ENCODE data around the gene ASCL1. TPM values are rescaled to one million over a fixed set of nuclear protein-coding genes. Genes with fewer than 3 reads are reported as not detected.

Gene ASCL1
- total and polyA plus RNA-seq, 9 donors: 0.06 to 3.3 (median 0.18) TPM; not detected in 2

GRCh38 chr12:102966200-102966863 lies 8.9 kb downstream of the ASCL1 start:
- Histone ChIP-seq H3K9me3 (peaks cover 0 to 12% of the 10 kb centered on the region in 2 donors), H3K4me1 (ENCODE audit: insufficient read depth) (no peaks in the 10 kb centered on the region), H3K27me3 (no peaks in the 10 kb centered on the region), H3K36me3 (no peaks in the 10 kb centered on the region), H3K4me3 (no peak overlapping the region), H3K27ac (no peak overlapping the region)
- no peak for TF ChIP-seq CTCF (IDR thresholded peaks at IDR 0.05)
- TF ChIP-seq POLR2A (IDR thresholded peaks at IDR 0.05): no peak
- TF ChIP-seq EP300 (IDR thresholded peaks at IDR 0.05): no peak
- intact Hi-C loops (cut with DNase I): no loop called here
- DNase-seq: no peak
- 24 to 46% (median 31%) methylated on average over 12 of the region's 12 CpGs for WGBS, 3 donors

GRCh38 chr12:102970780-102971179 lies 13.3 kb downstream of the ASCL1 start:
- no peak overlapping the region for H3K4me3 ChIP-seq
- no peaks in the 10 kb centered on the region for H3K9me3 ChIP-seq
- H3K4me1 ChIP-seq (ENCODE audit: insufficient read depth): no peaks in the 10 kb centered on the region
- 11 to 14% (median 11%) methylated on average over 4 of the region's 4 CpGs for WGBS, 3 donors
- DNase-seq: no peak
- no peak for TF ChIP-seq POLR2A (IDR thresholded peaks at IDR 0.05)
- no peak for TF ChIP-seq CTCF (IDR thresholded peaks at IDR 0.05)
- TF ChIP-seq EP300 (IDR thresholded peaks at IDR 0.05): no peak
- H3K27me3 ChIP-seq: no peaks in the 10 kb centered on the region
- no peaks in the 10 kb centered on the region for H3K36me3 ChIP-seq
- intact Hi-C loops (cut with DNase I): no loop called here
- H3K27ac ChIP-seq: no peak overlapping the region

- Histone ChIP-seq H3K4me3 (no peak overlapping the region), H3K4me1 (ENCODE audit: insufficient read depth) (no peaks in the 10 kb centered on the region), H3K36me3 (no peaks in the 10 kb centered on the region), H3K27ac (no peak overlapping the region), H3K27me3 (no peaks in the 10 kb centered on the region), H3K9me3 (no peaks in the 10 kb centered on the region)
- intact Hi-C loops (cut with DNase I): no loop called here
- TF ChIP-seq CTCF (IDR thresholded peaks at IDR 0.05): no peak
- no peak for TF ChIP-seq POLR2A (IDR thresholded peaks at IDR 0.05)
- no peak for TF ChIP-seq EP300 (IDR thresholded peaks at IDR 0.05)
- WGBS, 3 donors: 77 to 85% (median 77%) methylated on average over 3 of the region's 3 CpGs
- no peak for DNase-seq
These were observed 13.8 kb downstream of the ASCL1 start for GRCh38 chr12:102971227-102971626.

GRCh38 chr12:102973583-102973982 lies 16.1 kb downstream of the ASCL1 start:
- Histone ChIP-seq H3K27me3 (no peaks in the 10 kb centered on the region), H3K4me1 (ENCODE audit: insufficient read depth) (no peaks in the 10 kb centered on the region), H3K36me3 (no peaks in the 10 kb centered on the region), H3K9me3 (no peaks in the 10 kb centered on the region), H3K4me3 (no peak overlapping the region), H3K27ac (no peak overlapping the region)
- DNase-seq: no peak
- intact Hi-C loops (cut with DNase I): no loop called here
- TF ChIP-seq EP300 (IDR thresholded peaks at IDR 0.05) (no peak), POLR2A (IDR thresholded peaks at IDR 0.05) (no peak), CTCF (IDR thresholded peaks at IDR 0.05) (no peak)

Data from ovary (tissue), 9 donors.